Fibroblast of lung (primary cell): ENCODE results near the gene DUSP7. TPM values are rescaled to one million over a fixed set of nuclear protein-coding genes. Genes with fewer than 3 reads are reported as not detected.

ENCODE experiments used
- DNase-seq, 2 donors: peaks; one replicate each; pipeline versions ENCODE4 v3.0.0 to v3.0.0-alpha.2; 2010; ENCODE audit warnings: low read depth in 2 of 2
- H2AFZ ChIP-seq: 2 replicates; pipeline ENCODE4 v1.5.1; 2012; ENCODE audit warnings: low read length, control low read depth, inconsistent platforms
- H3K27ac ChIP-seq: 2 replicates; pipeline ENCODE4 v1.5.1; 2011; ENCODE audit warnings: low read length, control low read depth; ENCODE audit not compliant: insufficient read depth
- H3K27me3 ChIP-seq: 2 replicates; pipeline ENCODE4 v1.5.1; 2011; ENCODE audit warnings: mild to moderate bottlenecking, low read length; ENCODE audit not compliant: control insufficient read depth, insufficient read depth
- H3K36me3 ChIP-seq: 2 replicates; pipeline ENCODE4 v1.5.1; 2011; ENCODE audit warnings: low read length; ENCODE audit not compliant: control insufficient read depth, insufficient read depth
- H3K4me1 ChIP-seq: 2 replicates; pipeline ENCODE4 v1.5.1; 2011; ENCODE audit warnings: low read length; ENCODE audit not compliant: control insufficient read depth, insufficient read depth; ENCODE audit errors: extremely low read depth
- H3K4me2 ChIP-seq: 2 replicates; pipeline ENCODE4 v1.5.1; 2011; ENCODE audit warnings: low read length, control low read depth; ENCODE audit not compliant: insufficient read depth; ENCODE audit errors: extremely low read depth
- H3K4me3 ChIP-seq, 4 experiments: fragments of 200-600 bp in 1 of 4; sonication (generic) in 1 of 4; replicated peaks in 1 of 4; 2 replicates each; pipeline ENCODE4 v1.5.1; 2011 to 2016; ENCODE audit warnings: low read length in 4 of 4, low read depth in 3 of 4, mild to moderate bottlenecking in 3 of 4, control low read depth in 2 of 4, inconsistent platforms in 1 of 4, mixed read lengths in 1 of 4; ENCODE audit not compliant: insufficient read depth in 1 of 4; ENCODE audit errors: control extremely low read depth in 1 of 4
- H3K79me2 ChIP-seq: 2 replicates; pipeline ENCODE4 v1.5.1; 2012; ENCODE audit warnings: mild to moderate bottlenecking, low read length, inconsistent platforms; ENCODE audit not compliant: control insufficient read depth, insufficient read depth
- H3K9ac ChIP-seq: 2 replicates; pipeline ENCODE4 v1.5.1; 2011; ENCODE audit warnings: mild to moderate bottlenecking, low read length, control low read depth; ENCODE audit not compliant: insufficient read depth
- H3K9me3 ChIP-seq: 2 replicates; pipeline ENCODE4 v1.5.1; 2012; ENCODE audit warnings: low read depth, low read length; ENCODE audit not compliant: control insufficient read depth, insufficient read depth
- H4K20me1 ChIP-seq: 2 replicates; pipeline ENCODE4 v1.5.1; 2011; ENCODE audit warnings: low read length; ENCODE audit not compliant: control insufficient read depth, insufficient read depth; ENCODE audit errors: extremely low read depth
- CTCF ChIP-seq, 2 donors: IDR thresholded peaks in 1 of 2; conservative IDR thresholded peaks in 1 of 2; 1 replicate in 1 of 2; 2 replicates in 1 of 2; pipeline ENCODE4 v1.5.1; 2011 to 2012; ENCODE audit warnings: low read length in 2 of 2, control low read depth in 1 of 2, inconsistent platforms in 1 of 2, low read depth in 1 of 2, mild to moderate bottlenecking in 1 of 2
- EZH2 ChIP-seq: IDR thresholded peaks from 2 replicates; pipeline ENCODE4 v1.5.1; 2012; ENCODE audit warnings: low read length, control low read depth, mild to moderate bottlenecking; ENCODE audit errors: missing control alignments
- polyA plus RNA-seq, 2 donors: library from polyadenylated mRNA; depleted of rRNA in 1 of 2; stranded (reverse) in 1 of 2; unstranded in 1 of 2; fragments of >200 nt; gene quantifications; 2 replicates each; pipeline ENCODE4 v1.2.1, GENCODE V29; 2011 to 2012; ENCODE audit warnings: missing spikeins in 1 of 2
- total RNA-seq: library from RNA; depleted of rRNA; stranded (reverse); fragments of >200 nt; gene quantifications from 2 replicates; pipeline ENCODE4 v1.2.1, GENCODE V29; 2014

DUSP7 gene
- total and polyA plus RNA-seq, 2 donors (not counting 1 experiment from before 2014, with no cell fraction given): 5.6 to 26.5 TPM

- Histone ChIP-seq H3K27me3 (no peaks in the 10 kb centered on the region), H3K36me3 (no peaks in the 10 kb centered on the region), H3K27ac (no peak overlapping the region), H3K79me2 (no peaks in the 10 kb centered on the region), H3K9me3 (no peaks in the 10 kb centered on the region), H3K4me1 (peaks cover 5% of the 10 kb centered on the region), H2AFZ (no peak overlapping the region), H3K4me3 (no peak overlapping the region), H3K9ac (no peak overlapping the region), H3K4me2 (no peak overlapping the region), H4K20me1 (no peaks in the 10 kb centered on the region)
- DNase-seq: peak in 1 of 2 donors; percentile 23
- TF ChIP-seq EZH2 (no peak), CTCF (conservative IDR thresholded peaks at IDR 0.05 in 1 of 2, IDR thresholded peaks at IDR 0.05 in 1 of 2; ENCODE audit: low read depth in 1 of 2, low read length in 2 of 2) (peak; percentile 31 to 53)
Measured at GRCh38 chr3:52014613-52015012, 41.8 kb downstream of the DUSP7 start.

GRCh38 chr3:52013802-52014598 is 42.4 kb downstream of the DUSP7 start:
- no peak for TF ChIP-seq EZH2
- H3K27ac ChIP-seq: no peak overlapping the region
- no peak for DNase-seq
- no peak overlapping the region for H3K4me3 ChIP-seq
- H3K9ac ChIP-seq: no peak overlapping the region
- H3K4me2 ChIP-seq: no peak overlapping the region
- peaks cover 3% of the 10 kb centered on the region for H3K4me1 ChIP-seq
- H4K20me1 ChIP-seq: no peaks in the 10 kb centered on the region
- no peaks in the 10 kb centered on the region for H3K79me2 ChIP-seq
- no peaks in the 10 kb centered on the region for H3K36me3 ChIP-seq
- no peaks in the 10 kb centered on the region for H3K27me3 ChIP-seq
- H2AFZ ChIP-seq: no peak overlapping the region
- H3K9me3 ChIP-seq: no peaks in the 10 kb centered on the region

- H3K4me2 ChIP-seq: no peak overlapping the region
- H3K36me3 ChIP-seq: no peaks in the 10 kb centered on the region
- no peak overlapping the region for H3K4me3 ChIP-seq
- no peaks in the 10 kb centered on the region for H3K79me2 ChIP-seq
- H3K27ac ChIP-seq: no peak overlapping the region
- H3K9me3 ChIP-seq: no peaks in the 10 kb centered on the region
- H2AFZ ChIP-seq: no peak overlapping the region
- no peaks in the 10 kb centered on the region for H3K27me3 ChIP-seq
- DNase-seq: no peak
- H3K4me1 ChIP-seq: peaks cover 3% of the 10 kb centered on the region
- H4K20me1 ChIP-seq: no peaks in the 10 kb centered on the region
- TF ChIP-seq CTCF (conservative IDR thresholded peaks at IDR 0.05 in 1 of 2, IDR thresholded peaks at IDR 0.05 in 1 of 2; ENCODE audit: low read depth in 1 of 2, low read length in 2 of 2): no peak
- no peak for TF ChIP-seq EZH2
- H3K9ac ChIP-seq: no peak overlapping the region
Measured at GRCh38 chr3:52012699-52013098, 43.7 kb downstream of the DUSP7 start.
